EH (cell line): ENCODE measurements around the gene BHLHA15.

Experiments used
- DNase-seq: peaks from one replicate; pipeline ENCODE4 v3.0.0-alpha.2; 2015; ENCODE audit warnings: low read depth

Gene BHLHA15

DNA sequence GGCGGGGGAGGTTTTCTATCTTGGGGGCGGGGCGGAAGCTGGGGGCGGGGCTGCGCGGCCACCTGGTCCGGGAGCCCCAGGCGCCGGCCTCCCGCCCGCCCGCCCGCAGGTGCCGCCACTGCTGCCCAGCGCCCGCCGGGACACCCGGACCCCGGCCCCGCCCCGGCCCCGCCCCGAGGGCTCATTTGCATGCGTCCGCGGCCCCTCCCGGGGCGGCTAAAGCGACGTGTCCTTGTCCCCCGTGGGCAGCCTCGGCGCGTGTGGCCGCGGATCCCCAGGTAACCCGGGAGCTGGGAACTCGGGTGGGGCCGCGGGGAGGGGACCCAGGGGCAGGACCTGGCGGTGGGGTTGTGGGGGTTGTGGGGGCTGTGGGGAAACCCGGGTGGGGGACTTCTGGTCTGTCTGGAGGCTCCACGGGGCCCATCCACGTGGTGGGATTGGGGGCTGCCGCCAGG lies at the start of gene BHLHA15:
BHLHA15 (plus strand) TSS at position 219 of the 455 bp plus-strand sequence. CDS start 871 bp downstream, outside the sequence.
- DNase-seq = peak; percentile 11

DNA sequence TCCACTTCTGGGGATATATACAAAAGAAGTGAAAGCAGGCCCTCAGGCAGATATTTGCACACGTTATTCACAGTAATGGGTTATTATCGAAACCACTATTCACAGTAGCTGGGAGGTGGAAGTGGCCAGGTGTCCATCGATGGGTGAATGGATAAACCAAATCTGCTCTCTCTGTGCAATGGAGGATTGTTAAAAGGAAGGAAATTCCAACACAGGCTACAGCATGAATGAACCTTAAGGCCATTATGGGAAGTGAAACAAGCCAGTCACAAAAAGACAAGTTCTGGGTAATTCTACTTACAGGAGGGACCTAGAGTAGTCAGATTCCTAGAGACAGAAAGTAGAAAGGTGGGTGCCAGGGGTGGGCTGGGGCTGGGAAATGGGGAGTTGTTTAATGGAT lies 48.5 kb upstream of the BHLHA15 start:
- DNase-seq = no peak

DNA sequence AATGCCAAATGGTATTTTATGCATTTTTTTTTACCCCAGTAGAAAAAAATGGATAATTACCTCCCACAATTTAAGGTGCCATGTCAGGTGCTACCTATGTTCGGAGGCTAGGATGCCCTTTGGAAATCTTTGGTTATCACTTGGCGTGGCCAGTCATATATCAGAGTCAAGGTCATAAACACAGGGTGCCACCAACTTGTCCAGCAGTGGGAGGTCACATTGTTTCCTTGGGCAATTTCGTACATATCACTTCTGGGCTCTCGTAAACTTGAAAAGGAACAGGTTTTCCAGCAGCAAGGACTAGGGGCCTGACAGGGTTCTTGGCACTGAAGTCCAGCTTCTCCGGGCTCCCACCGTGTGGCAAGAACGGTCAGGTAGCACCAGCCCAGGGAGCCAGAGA lies 48.0 kb upstream of the BHLHA15 start:
- DNase-seq = no peak

DNA sequence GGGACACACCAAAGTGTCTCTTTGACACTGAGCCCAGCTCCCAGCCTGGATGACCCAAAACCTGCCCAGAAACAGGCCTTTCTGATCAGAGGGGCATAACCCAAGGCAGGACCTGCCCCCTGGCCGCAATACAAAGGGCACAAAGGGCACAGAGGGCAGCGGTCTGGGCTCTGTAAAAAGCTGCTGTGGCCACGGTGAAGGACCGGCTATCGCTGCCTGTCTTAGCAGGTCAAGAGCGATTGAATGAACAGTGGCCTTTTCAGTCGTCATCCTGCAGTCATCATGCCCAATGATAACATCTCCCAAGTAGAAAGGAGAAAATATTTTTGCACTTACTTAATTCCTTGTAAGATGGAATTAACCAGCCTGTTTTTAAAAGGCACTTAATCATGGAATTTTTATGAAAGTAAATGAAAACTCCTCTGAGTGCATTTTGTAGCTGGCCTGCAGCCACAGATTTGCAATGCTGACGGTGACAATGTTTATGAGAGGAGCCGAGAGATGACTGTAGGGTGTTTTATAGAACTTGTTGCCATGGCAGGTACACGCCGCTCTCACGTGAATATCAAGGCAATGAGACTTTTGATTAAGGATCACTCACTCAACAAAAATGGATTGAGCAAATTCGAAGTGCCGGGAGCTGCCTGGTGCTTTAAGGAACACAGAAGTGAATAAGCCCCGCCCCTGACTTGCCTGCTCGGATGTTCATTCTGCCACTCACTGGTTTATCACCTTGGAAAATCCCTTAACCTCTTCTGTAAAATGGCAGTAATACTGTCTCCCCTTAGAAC lies 47.3 kb upstream of the BHLHA15 start:
- peak; percentile 90 for DNase-seq

DNA sequence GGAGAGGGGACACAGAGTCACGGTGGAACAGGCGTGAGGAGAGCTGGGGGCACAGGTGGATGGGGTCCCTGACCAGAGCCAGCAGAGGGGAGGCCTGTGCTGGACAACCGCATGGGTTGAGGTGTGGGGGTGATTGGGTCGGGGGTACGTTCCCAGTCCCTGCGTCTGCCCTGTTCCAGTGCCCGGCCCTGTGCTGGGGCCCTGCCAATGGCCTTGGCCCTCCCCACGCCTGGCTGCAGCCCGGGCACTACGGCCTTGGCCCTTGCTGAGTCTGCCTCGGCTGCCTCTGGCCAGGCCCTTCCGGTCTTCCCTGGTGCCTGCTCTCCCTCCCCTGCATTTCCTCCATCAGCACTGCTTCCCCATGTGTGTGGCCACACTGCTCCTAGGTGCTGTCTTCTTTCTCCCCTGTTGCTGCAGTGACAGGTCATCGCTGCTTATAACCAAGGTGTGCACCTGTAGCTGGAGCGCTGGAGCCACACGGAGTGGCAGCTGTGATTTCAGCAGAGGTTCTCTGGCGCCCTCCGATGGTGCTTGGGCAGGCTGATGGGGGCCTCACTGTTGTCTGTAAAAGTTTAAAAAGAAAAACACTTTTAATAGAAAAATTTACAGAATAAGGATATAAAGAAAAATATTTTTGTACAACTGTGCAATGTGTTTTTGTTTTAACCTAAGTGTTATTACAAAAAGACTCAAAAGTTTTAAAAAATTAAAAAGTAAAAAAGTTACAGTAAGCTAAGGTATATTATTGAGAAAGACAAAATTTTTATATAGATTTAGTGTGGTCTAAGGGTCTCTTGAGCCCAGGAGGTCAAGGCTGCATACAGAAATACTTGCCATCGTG lies 45.2 kb upstream of the BHLHA15 start:
- peak; percentile 31 for DNase-seq

DNA sequence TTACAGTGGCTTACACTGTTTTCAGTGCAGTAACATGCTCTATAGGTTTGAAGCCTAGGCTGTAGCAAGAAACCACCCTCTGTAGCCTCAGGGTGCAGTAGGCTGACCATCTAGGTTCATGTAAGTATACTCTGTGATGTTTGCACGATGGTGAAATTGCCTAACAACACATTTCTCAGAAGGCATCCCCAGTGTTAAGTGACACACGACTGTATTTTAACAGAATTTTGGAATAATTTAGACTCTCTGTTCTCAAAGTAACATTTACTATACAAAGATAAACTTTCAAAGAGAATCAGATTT lies 44.6 kb upstream of the BHLHA15 start:
- DNase-seq = no peak

DNA sequence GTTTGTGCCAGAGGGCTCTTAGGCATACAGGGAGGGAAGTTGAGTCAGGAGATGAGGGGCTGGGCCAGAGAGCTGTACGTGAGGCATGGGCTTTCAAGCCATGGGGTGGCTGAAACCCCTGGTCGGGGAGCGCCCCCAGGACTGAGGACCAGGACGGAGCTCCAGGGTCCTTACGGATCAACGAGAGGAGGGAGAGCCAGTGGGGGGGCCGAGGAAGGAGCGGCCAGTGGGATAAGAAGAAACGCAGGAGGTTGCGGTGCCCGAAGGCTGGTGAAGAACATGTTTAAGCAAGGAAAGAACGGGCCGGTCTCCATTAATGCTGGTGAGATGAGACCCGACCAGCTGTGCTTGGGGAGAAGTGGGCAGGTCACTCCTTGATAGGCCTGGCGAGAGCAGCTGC lies 43.6 kb upstream of the BHLHA15 start:
- no peak for DNase-seq

DNA sequence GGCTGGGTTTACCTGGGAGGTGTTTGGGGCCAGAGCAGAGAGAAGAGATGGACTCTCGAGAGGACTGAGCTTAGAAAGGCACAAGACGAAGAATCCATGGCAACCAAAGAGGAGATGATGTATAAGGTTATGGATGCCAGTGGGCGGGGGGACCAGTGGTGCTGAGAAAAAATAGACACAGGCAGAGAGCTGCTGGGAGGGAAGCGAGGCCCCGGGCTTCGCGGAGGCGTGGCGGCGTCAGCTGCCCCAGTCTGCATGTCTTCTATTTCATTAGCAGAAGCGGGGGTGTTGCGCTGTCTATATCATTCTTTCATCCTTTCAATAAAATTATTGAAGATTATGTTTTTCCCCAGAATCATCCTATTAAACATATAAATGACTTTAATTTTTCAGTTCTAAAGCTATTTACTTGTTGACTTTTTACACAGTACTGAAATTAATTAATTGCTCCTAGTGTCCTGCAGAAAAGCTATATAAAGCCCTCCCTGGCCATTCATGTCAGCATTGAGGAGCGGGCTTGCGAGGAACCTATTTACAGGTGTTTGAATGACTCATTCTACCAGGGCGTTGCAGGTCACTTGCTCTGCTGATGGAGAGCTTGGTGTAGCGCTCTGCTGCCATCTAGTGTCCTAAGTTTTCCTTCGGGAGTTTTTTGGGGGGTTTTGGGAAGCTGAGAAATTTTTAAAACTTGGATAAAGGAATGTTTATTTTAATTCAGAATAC lies 42.9 kb upstream of the BHLHA15 start:
- DNase-seq = peak; percentile 64

DNA sequence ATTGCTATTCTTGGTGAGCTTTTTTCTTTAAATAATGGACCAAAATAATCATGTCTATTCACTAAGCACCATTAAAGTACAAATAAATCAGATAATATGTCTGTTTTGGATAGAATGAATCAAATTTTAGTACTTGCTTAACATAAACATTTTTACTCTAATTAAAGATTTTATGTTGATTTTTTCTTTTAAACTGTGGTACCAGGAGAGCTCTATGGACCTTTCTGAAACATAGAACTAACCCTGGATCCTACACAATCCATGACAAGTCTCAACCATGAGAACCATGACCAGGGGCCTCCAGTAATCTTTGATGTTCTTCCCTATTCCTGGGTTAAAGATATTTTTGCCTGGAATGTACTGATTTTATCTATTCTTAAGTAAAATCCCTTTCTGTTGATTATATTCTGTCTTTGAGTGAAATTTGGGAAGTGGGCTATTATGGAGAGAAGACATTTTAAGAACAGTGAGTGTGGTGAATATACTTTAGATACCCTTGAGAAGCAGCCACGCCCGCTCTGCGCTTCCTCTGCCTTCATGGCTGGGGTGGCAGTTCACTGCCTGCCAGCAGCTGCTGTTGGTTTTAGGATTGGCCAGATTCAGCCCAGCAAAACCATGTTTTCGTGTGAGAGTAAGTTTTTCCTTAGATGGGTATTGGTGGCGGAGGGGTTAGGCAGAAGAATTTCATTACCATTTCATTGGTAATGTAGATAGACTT lies 42.2 kb upstream of the BHLHA15 start:
- DNase-seq = no peak

DNA sequence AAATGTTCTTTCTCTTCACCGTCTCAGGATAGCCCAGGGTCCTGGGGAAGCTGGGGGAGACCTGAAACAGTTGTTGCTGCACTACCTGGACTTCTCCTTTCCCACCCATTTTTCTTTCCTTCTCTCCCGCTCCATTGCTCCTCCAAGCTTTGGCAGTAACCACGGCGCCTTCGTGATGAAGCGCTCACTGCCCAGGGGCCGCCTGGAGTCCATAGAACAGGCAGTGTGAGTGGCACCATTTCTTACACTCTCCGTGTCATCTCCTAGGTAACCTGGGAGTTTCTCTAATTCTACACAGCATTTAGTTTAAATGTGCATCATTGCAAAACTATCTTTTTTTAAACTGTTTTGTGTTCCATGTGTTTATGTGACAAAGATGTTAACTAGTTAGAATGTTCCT lies 40.3 kb upstream of the BHLHA15 start:
- no peak for DNase-seq

DNA sequence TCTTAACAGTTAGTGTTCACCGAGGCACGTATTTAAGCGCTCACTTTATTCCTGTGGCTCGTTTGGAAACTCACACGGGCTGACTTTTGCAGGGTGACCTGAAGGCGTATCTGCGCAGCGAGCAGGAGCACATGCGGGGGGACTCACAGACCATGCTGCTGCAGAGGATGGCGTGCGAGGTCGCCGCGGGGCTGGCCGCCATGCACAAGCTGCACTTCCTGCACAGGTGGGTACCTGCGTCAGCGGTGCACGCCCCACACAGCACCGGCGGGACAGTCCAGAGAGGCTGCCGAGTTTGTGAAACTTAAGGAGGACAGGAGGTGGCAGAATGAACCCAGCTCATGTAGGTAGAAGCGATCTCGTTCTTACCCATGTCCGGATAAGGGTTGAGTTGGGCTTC lies 39.8 kb upstream of the BHLHA15 start:
- DNase-seq = no peak

DNA sequence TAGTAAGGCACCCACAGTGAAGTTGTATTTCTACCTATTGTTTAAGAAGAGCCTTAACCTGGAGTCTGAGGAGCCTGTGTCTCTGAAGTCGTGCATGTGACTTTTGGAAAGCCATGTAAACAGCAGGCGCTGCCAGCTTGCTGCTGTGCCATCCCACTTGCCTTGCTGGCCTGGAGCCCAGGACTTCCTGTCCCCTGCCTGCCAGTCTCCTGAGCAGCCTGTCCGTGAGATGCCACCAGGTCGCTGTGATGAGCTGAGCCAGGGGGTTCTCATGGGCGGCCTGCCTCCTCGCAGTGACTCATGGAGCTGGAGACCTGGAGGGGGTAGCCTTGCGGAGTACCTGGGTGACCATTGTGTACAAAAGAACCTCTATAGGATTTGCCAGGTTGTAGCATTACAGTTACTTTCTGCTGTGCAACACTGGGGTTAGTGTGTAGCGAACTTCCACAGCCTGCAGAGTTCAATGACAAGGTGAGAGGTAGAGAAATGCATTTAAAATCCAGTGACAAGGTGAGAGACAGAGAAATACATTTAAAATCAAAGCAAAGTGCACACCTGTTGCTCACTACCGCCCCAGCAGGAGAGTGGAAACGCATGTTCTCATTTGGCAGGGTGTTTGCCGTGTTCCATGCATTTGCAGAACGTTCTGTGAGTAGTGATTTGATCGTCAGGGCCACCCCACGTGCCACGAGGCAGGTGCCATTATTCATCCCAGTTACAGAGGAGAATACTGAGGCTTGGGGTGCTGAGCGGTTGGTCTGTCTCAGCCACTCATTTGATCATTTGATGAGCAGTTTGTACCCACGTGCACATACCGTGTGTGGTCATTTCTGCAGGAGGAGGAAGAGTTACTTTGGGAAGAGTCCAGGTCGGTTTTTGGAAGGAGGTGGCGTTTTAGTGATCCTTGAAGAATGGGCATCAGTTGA lies 36.6 kb upstream of the BHLHA15 start:
- no peak for DNase-seq

DNA sequence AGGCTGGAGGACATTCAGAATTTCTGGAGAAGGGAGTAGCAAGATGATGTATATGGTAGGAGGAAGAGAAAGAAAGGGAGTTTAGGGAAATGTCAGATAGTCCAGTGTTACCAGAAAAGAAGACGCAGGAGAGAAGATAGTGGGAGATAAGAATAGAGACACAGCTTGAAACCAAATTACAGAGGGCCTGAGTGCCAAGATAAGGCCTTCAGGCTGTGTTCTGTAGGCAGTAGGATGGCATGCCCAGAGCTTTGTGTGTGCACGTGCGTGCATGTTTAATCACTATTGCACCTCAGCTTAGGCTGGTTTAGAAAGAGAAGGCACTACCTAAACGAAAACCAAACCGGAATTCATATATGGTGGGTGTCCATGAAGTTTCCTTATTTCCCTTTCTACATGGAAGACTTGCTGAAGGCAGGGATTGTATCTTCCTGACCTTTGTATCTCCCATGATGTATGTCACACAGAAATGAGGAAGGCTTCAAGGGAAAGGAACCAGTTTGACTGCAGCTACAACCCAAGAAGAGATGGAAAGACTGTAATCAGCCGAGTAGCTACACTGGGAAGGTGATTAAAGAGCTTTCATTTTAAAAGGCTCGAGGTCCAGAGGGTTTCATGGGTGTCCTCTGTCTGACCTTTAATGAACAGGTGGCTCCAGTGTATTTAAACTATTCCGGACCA lies 35.8 kb upstream of the BHLHA15 start:
- no peak for DNase-seq

DNA sequence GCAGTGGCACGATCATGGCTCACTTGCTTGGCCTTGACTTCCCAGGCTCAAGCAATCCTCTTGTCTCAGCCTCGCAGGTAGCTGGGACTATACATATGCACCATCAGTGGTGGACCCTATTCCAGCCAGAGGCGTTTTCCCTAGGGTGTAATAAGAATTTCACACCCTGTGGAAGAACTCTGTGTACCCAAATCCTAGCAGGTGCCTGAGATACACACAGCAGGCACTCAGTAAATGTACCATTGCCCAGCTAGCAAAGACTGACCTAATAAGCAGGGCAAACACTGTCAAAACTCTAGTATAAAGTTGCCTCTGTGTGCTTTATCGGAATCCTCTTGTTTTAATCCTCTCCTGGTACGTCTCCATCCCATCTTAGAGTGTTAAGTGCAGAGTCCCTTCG lies 33.7 kb upstream of the BHLHA15 start:
- no peak for DNase-seq

DNA sequence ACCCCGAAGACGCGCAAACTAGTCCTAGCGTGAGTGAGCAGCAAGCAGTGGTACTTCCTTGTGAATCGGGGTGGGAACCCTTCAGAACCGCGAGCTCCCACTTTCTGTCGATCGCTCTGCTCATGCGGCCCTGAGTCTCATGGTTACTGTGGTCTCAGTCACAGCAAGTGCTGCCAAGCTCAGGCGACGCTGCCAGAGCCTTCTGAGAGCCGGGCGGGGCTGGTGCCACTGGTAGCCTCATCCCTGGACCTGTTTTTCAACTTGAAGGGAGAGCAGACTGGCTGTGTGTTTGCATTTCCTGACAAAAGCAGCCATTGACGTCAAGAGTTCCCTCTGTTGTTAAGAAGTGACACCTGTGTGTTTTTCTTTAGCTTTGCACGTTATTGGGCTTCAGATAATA lies 32.9 kb upstream of the BHLHA15 start:
- DNase-seq = no peak

DNA sequence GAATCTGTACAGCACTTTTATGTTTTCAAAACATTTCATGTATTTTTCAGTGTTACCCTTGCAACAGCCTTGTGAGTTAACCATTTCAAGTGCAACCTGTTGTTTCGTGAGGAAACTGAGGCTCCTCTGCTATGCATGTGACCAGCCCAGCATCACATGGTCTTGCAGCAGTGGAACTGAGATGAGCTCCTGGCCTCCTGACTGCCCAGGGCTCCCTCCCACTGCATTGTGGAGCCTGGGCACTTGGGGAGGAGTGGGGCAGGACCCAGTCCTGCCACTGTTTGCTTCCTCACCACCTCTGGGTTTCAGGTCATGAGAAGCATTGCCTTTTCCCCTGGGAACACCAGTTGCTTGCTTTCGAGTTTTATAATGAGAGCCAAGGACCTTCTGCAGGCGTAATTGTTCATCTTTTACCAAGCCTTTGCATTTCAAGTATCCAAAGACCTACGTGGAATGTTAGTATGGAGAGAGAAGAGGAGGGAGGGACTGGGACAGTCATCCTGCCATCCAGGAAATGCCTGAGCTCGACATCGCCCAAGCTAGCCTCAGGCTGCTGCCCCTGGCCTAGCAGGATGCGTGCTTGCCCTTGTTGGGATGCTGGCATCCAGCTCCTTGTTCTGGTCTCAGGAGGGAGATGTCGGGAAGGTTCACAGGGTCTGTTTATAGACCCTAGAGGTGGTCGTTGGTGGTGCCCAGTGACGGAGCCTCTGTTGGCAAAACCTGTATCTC lies 32.3 kb upstream of the BHLHA15 start:
- DNase-seq = peak; percentile 62

DNA sequence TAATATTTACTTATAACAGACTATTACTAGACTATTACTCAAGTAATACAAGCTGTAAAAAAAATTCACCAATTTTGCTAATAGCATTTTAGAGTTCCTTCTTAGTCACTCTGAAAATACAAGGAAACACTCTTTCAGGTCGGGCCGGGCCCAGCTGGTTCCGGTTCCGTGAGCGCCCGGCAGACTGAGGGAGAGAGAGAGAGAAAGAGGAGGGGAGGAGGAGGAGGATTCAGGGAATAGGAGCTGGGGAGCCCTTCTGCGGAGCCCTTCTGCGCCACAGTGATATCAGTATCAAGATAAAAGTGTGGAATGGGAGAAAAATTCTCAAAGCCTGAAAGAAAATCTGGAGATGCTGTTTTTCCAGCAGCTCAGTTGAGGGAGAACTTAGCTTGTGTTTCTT lies 30.5 kb upstream of the BHLHA15 start:
- DNase-seq = no peak

DNA sequence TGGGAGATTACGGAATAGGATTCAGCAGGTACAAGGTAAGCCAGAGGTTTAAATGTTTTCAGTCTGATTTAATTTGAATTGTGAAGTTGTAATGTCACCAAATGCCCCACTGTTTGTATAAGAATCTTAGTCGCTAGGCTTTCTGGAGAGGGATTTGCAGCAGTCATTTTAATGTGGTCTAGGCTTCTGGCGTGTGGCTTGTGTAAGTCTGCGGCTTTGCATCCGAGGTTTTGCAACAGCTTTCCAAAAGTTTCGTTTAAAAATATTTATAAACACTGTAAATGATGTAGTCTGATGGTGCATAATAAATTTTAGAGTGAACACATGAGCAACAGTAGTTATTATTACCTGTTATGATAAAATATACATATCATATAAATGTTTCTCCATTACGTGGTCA lies 26.1 kb upstream of the BHLHA15 start:
- DNase-seq = no peak

DNA sequence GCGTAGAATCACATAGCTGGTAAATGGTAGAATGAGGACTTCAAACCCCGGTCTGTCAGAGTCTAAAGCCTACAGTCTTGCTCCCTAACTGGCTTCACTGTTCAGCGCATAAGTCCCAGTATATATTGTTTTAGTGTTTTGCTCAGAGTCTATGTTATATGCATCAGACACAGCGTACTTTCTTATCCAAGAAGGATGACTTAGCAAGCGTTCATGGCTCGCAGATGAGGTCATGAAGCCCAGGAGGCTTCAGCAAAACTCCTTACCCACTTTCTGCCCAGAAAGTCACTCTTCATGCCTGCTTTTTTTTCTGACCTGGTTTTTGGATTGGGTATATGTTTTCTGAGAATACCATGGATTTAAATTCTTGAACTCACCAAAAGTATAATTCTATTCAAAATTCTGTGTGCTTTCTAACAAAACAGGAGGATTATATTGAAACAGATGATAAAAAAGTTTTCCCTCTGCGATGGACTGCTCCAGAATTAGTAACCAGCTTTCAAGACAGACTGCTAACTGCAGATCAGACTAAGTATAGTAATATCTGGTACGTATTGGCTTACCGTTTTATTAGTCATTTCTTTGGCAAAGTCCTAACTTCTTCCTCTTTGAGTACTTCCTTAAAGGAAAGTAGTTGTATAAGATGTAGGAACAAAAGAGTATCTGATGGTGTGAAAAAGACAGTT lies 24.6 kb upstream of the BHLHA15 start:
- peak; percentile 52 for DNase-seq
